NCI-H2171 (cell line): ENCODE data around the gene AFF3.

Source experiments
- DNase-seq: peaks from one replicate; lab custom pipeline; 2025; lab: John Stamatoyannopoulos, UW

AFF3 gene

DNA sequence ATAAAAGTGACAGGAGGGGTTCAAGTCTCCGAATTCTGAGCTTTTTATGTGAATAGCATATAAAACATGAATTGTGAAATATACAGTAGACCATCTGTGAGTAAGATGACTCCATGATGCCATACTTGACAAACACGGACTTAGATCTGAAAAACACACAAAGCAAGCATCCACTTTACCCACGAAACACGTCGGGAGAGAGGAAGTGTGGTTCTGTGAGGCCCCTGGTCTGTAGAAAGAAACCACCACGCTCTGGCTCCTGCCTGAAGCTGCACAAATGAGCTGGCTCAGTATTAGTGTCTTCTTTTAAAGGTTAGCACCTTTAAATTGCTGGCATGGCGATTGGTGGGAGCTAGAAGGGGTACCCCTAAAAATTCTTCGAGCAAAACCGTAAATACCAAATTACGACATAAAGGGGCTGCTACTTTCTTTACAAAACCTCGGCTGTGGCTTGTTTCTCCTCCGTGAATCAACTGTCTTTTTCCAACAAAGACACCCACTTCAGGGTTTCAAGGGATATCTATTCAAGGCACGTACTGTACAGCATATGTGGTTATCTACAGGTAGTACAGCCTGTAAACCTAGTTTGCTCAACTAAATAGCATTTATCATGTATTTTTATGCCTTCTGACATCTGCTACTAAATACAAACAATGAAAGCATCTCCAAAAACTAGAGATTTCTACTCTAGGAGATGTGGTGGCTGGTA lies 70.9 kb downstream of the AFF3 start:
- DNase-seq: no peak

DNA sequence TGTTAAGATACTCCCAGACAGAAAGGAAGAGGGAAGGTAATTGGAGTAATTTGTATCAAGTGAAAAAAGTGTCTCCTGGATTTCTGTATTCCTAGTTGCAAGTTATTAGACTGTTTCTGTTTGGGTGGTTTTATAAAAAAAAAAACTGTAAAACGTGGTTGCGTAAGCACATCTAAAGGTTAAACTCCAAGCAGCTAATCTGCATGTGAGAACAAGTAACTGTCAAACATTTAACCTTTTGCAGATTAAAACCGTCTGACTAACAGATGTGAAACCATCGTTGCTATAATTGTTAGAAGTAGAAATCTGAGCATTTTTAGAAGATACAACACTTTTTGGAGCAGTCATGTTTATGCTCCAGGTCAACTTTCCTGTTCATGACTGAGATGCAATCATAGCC lies 72.3 kb downstream of the AFF3 start:
- DNase-seq: no peak

DNA sequence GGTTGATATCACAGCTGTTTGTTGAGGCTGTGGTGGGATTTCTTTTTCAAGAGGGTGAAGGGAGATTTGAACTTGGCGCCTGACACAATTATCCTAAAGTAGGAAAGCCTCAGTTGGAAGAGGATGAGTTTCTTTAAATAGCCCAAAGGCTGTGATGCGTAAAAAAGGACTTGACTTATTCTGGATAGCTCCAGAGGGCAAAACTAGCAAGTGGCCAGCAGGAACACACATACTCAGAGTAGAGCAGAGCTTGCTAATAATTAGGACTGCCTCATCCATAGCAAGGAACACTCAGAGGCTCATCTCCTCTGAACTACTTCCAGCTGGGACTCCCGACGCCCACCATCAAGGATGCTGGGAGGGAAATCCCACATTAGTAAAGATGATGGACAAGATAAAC lies 74.0 kb downstream of the AFF3 start:
- DNase-seq: no peak

- DNase-seq: no peak
Observed at GRCh38 chr2:100067784-100068183, 74.6 kb downstream of the AFF3 start.

DNA sequence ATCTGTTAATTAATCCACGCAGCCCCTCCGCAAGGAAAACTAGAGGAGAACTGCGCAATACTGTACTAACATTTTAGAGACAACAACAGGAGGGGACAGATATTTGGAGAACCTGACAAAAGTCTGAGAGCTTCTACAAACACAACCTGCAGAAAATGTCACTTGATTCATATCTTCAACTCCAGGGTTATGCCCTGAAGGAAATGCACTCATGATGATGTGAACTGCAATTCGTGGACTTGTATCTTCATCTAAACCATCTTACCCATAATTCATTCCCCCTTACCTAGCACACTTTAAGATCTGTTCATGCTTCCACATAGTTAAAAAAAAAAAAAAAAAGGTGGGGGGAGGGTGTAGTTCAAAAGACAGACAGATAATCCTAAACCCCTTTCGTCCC lies 75.5 kb downstream of the AFF3 start:
- DNase-seq: no peak

- no peak for DNase-seq
Observed at GRCh38 chr2:100066246-100066645, 76.1 kb downstream of the AFF3 start.

DNA sequence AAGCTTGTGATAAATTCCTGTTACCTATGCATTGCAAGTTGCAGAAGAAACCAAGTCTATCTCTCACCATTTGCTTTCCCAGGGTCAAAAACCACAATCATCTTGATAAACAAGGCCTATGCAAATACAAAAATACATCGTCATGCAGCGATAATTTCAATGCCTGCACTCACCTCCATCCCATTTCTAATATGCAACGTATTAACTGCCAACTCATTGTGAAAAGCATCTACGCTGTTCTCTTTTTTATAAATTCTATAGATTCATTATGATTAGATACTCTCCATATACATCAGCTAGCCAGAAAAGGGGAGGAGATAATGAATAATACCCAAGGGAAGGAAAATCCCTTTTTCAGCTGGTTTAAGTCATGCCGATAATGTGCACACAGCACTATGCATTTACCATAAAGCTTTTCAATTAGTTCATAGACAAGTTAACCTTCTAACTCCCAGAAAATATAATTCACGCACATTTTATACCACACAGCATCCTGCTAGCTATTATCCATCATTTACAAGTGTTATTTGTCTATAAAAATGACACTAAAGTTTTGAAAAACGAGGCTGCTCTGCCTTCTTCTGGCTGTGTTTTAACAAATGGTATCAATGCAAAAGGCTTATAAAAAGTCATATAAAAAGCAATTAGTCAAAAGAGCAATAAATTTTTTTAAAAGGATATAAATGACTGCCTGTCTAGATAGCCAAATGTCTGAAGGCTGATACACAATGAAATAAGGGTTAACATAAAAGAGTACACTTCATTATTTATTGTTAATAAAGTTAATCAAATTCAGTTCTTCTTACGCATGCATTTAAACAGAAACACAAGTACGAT lies 77.6 kb downstream of the AFF3 start:
- no peak for DNase-seq

DNA sequence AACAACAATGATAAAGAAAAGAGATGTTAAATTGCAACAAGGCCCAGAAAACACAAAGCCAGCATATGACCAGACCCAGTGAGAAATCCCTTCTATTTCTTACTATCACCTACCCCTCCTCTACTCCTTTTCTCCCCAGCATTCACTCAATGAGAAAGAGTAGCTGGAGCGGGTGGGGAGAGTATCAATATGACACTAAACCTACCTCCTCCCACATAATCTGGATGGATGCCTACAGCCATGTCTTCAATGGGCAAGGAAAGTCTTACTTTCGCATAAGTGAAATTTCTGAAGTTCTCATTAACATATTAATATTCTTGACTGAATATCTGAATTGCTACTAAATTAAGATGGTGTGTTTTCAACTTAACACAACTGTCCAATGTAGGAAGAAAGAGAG lies 78.2 kb downstream of the AFF3 start:
- no peak for DNase-seq

DNA sequence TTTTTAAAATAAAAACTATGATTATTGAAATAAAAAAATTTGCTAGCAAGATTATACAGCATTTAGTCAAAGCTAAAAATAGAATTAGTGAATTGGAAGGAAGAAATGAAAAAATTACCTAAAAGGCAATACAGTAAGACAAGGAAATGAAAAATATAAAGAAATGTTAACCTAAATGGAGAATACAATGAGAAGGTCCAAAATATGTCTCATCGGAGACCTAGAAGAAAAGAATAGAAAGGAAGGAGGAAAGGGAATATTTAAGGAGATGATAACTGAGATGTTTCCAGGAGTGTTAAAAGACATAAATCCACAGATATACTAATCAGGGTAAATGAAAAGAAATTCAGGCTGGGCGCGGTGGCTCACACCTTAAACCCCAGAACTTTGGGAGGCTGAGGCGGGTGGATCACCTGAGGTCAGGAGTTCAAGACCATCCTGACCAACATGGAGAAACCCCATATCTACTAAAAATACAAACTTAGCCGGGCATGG lies 78.9 kb downstream of the AFF3 start:
- DNase-seq: no peak

- DNase-seq: no peak
Observed at GRCh38 chr2:100062336-100062735, 80.1 kb downstream of the AFF3 start.

DNA sequence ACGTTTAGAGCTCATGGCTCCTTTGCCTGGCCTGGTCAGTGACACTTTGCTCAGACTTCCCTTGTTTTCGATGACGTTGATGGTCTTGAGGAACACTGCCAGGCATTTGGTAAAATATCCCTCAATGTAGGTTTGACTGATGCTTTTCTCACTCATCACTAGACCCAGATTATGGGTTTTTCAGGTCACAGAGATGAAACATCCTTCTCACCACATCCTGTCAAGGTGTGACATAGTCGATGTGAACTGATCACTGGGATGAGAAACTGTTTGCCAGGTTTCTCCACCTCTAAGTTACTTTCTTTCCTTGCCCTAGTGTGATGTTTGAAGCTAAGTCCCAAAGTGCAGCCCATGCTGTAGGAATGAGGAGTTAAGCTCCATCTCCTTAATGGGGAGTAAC lies 81.5 kb downstream of the AFF3 start:
- no peak for DNase-seq

DNA sequence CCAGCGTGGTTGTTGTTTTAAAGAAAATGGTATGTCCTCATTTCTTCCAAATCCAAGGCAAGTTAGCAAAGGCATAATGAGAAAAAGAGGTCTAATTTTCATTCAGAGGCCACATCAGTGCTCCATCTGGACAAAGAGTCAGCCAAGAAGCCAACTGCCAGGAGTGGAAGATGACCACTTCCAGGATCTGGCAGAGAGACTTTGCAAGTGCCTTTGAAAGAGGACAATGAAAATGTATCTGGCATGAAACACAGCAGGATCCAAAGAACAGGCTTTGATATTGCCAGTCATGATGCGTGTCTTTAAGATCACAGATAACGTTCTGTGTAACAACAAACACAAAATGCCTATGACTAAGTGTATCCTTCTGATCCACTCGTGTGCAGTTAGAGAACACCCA lies 82.8 kb downstream of the AFF3 start:
- DNase-seq: no peak

DNA sequence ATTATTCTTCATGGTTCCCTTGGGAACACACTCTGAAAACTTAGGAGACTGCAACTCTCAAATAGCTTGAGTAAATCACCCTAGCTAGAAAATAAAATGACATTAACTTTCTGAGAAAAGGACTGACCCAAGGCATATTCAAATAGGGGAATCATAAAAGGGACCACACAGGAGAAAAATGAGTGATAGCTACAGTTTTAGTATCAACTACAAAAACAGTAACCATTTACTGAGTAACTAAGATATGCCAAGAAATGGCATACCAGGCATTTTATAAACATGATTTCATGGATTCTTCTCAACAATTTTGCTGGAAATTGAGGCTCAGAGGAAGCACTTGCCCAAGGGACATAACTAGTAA lies 84.5 kb downstream of the AFF3 start:
- no peak for DNase-seq

GRCh38 chr2:100054426-100054825 lies 88.0 kb downstream of the AFF3 start:
- no peak for DNase-seq

GRCh38 chr2:100053087-100053885 lies 89.1 kb downstream of the AFF3 start:
- no peak for DNase-seq

GRCh38 chr2:100052650-100053049 lies 89.7 kb downstream of the AFF3 start:
- DNase-seq: no peak

DNA sequence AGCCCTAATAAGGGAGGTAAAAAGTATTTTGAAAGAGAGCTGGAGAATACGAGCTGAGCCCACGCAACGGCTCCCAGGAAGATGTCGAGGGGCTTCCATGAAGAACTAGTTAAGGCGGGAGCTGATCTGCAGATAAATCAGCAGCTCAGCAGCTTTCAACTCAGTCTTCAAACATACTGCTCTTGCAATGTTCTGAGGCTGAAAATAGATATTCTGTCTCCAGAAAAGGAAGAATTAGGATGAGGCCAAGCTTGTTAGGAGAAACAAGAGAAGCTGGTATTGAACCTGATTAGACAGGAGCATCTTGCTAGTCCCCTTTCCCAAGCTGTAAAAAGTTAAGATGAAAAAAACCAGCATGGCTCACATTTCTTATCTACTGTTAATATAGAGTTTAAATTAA lies 91.1 kb downstream of the AFF3 start:
- DNase-seq: no peak

GRCh38 chr2:100050685-100051084 lies 91.7 kb downstream of the AFF3 start:
- no peak for DNase-seq

DNA sequence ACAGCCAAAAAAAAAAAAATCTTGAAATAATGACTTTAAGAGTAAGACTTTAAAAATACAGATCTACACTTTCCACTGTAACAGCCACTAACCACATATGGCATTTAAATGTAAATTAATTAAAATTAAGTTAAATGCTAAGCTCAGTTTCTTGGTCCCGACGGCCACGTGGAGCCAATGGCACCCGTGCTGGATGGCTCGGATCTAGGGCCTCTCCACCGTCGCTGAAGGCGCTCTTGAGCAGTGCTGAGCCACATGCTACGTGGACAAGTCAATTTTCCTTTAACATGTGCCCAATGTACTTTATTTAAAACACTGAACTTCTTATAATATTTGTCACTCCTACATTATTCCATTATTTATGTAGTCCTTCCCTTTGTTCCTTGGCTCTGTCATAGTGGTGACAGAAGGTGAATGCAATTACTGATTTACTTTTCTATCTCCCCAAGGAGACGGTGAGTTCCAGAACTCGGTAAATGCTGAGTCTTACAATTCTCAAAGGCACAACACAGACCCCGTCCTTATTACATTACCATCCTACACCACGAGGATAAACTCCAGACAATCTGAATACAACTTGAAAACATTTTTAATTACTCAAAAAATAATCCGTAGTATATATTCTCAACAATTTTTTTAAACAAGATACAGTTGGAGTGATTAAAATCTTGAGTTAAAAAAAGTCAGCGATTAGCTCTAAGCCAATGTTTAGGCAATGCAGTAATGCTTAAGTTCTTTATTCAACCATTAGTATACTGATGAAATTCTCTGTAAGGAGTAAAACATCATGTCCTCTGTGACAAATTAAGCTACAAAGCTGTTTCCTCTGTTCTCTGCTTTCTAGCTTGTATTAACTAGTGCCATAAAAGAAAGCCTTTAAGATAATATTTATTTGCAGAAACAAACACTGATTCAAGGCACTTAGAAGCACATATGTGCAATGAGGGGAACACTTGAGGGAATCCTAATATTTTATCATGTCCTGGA lies 95.1 kb downstream of the AFF3 start:
- no peak for DNase-seq

- no peak for DNase-seq
Observed at GRCh38 chr2:100045000-100045399, 97.4 kb downstream of the AFF3 start.

GRCh38 chr2:100043891-100044255 lies 98.5 kb downstream of the AFF3 start:
- DNase-seq: peak; percentile 60
